Retinal pigment epithelial cell (primary cell): ENCODE measurements around the gene KRTAP10-9.

Source experiments
- DNase-seq: peaks from one replicate; pipeline ENCODE4 v3.0.0-alpha.2; 2010; ENCODE audit warnings: low read depth
- H3K4me3 ChIP-seq: 2 replicates; pipeline ENCODE4 v1.5.1; 2011; ENCODE audit warnings: mild to moderate bottlenecking, low read length, control low read depth, moderate library complexity
- TF ChIP-seq, protein P1 (sequence below): conservative IDR thresholded peaks from 2 replicates; pipeline ENCODE4 v1.5.1; 2011; ENCODE audit warnings: low read depth, low read length, control low read depth, inconsistent platforms

The KRTAP10-9 gene

GRCh38 chr21:44650265-44650972 lies 23.5 kb downstream of the KRTAP10-9 start:
- no peak overlapping the region for H3K4me3 ChIP-seq
- DNase-seq = no peak
- TF ChIP-seq, protein P1, sequence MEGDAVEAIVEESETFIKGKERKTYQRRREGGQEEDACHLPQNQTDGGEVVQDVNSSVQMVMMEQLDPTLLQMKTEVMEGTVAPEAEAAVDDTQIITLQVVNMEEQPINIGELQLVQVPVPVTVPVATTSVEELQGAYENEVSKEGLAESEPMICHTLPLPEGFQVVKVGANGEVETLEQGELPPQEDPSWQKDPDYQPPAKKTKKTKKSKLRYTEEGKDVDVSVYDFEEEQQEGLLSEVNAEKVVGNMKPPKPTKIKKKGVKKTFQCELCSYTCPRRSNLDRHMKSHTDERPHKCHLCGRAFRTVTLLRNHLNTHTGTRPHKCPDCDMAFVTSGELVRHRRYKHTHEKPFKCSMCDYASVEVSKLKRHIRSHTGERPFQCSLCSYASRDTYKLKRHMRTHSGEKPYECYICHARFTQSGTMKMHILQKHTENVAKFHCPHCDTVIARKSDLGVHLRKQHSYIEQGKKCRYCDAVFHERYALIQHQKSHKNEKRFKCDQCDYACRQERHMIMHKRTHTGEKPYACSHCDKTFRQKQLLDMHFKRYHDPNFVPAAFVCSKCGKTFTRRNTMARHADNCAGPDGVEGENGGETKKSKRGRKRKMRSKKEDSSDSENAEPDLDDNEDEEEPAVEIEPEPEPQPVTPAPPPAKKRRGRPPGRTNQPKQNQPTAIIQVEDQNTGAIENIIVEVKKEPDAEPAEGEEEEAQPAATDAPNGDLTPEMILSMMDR = no peak

DNA sequence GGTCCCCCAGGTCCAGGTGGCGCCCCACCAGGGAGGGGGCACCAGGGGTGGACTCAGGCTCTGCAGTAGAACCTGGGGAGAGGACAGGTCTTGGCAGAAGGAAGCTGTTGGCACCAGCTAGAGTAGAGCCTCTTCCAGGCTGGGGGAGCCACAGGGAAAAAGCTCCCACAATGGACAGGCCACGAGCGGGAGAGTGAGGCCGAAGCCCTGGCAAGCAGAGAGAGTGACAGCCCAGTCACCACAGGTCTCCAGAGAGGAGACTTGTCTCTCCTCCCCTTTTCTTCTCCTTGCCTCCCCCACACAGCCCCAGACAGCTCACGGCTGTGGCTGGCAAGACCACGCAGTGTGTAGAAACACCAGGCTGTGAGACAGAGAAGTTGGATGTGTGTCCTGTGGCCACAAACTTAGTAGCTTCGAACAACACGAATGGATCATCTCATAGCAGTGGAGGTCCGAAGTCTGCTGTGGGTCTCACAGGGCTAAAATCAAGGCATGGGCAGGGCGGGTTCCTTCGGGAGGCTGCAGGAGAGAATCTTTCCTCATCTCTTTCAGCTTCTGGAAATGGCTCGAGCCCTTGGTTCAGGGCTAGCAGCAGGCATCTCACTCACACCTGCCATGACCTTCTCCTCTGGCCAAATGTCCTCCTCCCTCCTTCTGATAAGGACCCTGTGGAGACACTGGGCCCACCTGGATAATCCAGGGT lies 24.2 kb downstream of the KRTAP10-9 start:
- no peak overlapping the region for H3K4me3 ChIP-seq
- TF ChIP-seq, protein P1 = no peak
- DNase-seq = no peak

DNA sequence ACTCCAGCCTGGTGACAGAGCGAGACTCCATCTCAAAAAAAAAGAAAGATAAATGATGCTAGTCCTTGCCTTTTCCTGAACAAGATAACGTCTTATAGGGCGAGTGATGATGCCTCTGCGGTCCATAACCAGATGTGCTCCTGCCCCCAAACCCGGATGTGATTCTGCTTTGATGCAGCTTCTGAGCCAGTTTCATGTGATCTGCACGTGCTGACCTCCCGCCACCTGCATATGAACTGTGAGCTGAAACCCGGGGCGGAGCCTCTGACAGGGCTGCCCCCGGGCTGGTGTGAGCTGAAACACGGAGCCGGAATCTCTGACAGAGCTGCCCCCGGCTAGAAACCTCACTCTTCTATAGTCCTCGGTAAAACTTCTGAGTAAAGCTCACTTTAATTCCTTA lies 26.2 kb downstream of the KRTAP10-9 start:
- DNase-seq = no peak
- no peak overlapping the region for H3K4me3 ChIP-seq
- TF ChIP-seq, protein P1 = no peak

DNA sequence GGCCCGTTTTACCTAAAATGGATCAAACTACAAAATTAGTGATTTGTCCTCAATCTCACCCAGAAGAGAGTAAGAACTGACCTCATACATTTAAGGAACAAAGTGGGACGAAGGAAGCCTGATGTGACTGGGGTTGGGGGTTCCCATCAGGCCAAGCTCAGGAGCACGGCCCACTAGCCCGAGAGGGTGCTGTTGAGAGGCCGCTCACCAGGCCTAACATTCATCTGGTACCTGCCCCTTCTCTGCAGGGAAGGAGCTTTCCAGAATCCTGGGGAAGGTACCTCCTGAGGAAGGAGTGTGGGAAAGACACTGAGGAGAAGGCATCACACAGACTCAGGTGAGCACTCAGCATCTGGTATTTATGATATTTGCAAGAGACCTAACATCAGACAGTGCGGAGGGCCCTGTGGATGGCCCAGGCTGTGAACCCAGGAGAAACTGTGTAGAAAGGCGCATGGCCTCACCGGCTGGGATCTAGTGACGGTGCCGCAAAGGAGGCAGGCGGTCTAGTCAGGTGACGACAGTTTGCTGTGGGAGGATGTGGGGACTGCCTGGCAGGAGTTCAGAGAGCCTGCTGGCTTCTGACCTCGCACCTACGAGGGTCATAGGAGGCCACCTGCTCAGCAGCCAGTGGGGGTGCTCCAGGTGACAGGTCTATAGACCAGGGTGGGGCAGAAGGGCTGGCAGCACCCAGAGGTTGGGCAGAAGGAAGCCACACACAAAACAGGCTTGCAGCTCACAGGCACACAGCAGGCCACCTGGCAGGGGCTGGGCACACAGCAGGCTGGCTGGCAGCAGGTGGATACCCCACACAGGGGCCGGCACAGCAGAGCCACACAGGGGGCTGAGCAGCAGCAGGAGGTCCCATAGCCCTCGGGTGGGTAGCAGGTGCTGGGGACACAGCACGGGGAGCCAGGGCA lies 27.0 kb downstream of the KRTAP10-9 start:
- DNase-seq = no peak
- no peak overlapping the region for H3K4me3 ChIP-seq
- TF ChIP-seq, protein P1 = no peak

GRCh38 chr21:44654576-44655175 lies 27.8 kb downstream of the KRTAP10-9 start, which contains the start of gene KRTAP12-4:
Gene KRTAP12-4 (minus strand): TSS chr21:44654659. CDS start chr21:44654614, 45 bp downstream.
- TF ChIP-seq, protein P1 = no peak
- no peak within 1 kb of the TSS for H3K4me3 ChIP-seq
- DNase-seq = no peak

DNA sequence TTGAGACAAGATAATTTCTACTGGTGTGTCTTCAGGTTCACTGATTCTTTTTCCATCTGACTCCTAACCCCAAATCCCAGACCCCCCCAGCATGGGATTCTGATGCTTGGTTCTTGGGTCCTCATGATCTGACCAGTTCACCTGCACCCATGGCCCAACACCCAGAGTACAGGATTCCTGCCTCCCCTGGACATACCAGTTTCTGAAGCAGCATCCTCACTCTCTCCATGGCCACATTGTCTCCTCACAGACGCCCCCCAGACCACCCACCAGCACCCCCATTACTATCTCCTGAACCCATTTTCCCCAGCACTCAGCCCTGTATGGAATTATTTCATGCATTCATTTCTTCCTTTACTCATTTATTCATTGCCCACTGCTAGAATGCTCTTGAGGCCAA lies 30.0 kb downstream of the KRTAP10-9 start:
- TF ChIP-seq, protein P1 = no peak
- DNase-seq = no peak
- no peak overlapping the region for H3K4me3 ChIP-seq
